PFSK-1 (cell line): Measurements from ENCODE around the gene DIS3. TPM values are rescaled to one million over a fixed set of nuclear protein-coding genes. Genes with fewer than 3 reads are reported as not detected.

ENCODE experiments used
- FOXP2 ChIP-seq: optimal IDR thresholded peaks from 2 replicates; pipeline ENCODE3; 2011; ENCODE audit warnings: borderline replicate concordance, control low read depth, inconsistent platforms; ENCODE audit not compliant: insufficient read depth; ENCODE audit errors: extremely low read length, extremely low read depth
- POLR2AphosphoS5 ChIP-seq: IDR thresholded peaks from 2 replicates; pipeline ENCODE4 v1.6.1; 2012; ENCODE audit warnings: low read depth, mild to moderate bottlenecking, control low read depth, low read length, moderate library complexity
- SIN3A ChIP-seq: IDR thresholded peaks from 2 replicates; pipeline ENCODE4 v1.6.1; 2012; ENCODE audit warnings: mild to moderate bottlenecking, low read length, moderate library complexity, borderline replicate concordance; ENCODE audit not compliant: insufficient read depth
- TAF1 ChIP-seq: IDR thresholded peaks from 2 replicates; pipeline ENCODE4 v1.6.1; 2012; ENCODE audit warnings: low read length, control low read depth, borderline replicate concordance; ENCODE audit not compliant: insufficient read depth
- polyA plus RNA-seq: library from polyadenylated mRNA; unstranded; fragments of >200 nt; gene quantifications from one replicate; pipeline ENCODE4 v1.2.1, GENCODE V29; 2012; ENCODE audit warnings: low read depth, missing spikeins; ENCODE audit not compliant: insufficient read length
- TF ChIP-seq, protein P1 (sequence below), 2 experiments: IDR thresholded peaks; 2 replicates each; pipeline versions ENCODE4 v1.6.1 to v1.8.0; 2011 to 2012; ENCODE audit warnings: low read depth in 2 of 2, low read length in 2 of 2, control low read depth in 1 of 2, inconsistent platforms in 1 of 2, mild to moderate bottlenecking in 1 of 2, moderate library complexity in 1 of 2; ENCODE audit not compliant: insufficient read depth in 1 of 2

DIS3 gene, protein sequence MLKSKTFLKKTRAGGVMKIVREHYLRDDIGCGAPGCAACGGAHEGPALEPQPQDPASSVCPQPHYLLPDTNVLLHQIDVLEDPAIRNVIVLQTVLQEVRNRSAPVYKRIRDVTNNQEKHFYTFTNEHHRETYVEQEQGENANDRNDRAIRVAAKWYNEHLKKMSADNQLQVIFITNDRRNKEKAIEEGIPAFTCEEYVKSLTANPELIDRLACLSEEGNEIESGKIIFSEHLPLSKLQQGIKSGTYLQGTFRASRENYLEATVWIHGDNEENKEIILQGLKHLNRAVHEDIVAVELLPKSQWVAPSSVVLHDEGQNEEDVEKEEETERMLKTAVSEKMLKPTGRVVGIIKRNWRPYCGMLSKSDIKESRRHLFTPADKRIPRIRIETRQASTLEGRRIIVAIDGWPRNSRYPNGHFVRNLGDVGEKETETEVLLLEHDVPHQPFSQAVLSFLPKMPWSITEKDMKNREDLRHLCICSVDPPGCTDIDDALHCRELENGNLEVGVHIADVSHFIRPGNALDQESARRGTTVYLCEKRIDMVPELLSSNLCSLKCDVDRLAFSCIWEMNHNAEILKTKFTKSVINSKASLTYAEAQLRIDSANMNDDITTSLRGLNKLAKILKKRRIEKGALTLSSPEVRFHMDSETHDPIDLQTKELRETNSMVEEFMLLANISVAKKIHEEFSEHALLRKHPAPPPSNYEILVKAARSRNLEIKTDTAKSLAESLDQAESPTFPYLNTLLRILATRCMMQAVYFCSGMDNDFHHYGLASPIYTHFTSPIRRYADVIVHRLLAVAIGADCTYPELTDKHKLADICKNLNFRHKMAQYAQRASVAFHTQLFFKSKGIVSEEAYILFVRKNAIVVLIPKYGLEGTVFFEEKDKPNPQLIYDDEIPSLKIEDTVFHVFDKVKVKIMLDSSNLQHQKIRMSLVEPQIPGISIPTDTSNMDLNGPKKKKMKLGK
- polyA plus RNA-seq: 20.2 TPM

DNA sequence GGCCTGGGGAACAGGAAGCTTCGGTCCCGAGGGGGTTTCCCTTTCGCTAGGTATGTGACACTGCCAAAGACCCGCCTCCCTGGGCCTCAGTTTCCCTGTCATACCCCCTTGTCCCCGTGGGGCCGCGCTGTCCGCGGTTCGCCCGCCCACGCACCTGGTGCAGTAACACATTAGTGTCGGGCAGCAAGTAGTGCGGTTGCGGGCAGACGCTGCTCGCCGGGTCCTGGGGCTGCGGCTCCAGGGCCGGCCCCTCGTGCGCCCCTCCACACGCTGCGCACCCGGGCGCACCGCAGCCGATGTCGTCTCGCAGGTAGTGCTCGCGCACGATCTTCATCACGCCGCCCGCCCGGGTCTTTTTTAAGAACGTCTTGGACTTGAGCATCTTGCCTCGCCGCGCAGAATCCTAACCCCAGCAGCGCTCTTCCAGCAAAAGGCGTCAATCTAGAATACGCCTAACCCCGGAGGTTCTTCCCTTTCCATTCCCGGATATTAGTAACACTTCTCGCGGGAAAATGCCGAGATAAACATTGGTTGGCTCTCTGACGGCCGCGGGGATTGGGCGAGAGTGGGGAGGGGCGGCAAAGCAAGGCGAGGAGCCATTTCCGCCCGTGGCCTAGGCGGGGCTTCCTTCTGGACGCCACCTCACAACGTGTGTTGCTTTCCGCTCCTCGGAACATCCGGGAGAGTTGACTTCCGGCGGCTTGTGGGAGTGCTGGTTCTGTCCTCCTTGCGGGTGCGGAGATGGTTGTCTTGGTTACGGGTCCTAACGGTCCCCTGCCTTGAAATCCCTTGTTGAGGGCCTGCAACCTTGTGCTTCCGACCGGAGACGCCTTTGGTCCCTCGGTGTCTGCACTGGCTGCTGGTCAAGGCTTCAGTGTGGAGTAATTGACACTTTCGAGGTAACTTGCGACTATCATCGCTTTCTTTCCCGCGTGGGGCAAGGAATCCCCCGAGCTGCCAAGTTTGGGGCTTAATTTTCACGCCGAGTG lies at the start of gene DIS3, which contains the start of gene PIBF1:
Gene DIS3 (minus strand): TSS at position 450 of the 989 bp plus-strand sequence. CDS start 68 bp downstream, at position 382.
Gene PIBF1 (plus strand): TSS at position 683 of the 989 bp plus-strand sequence. CDS start 1,337 bp downstream, outside the sequence.
- TF ChIP-seq SIN3A (no peak; the same call in 1 of the 2 replicates), TAF1 (0 out of 2 replicates have a peak, but pooled peaks have one; percentile 66), FOXP2 (peak; percentile 94), POLR2AphosphoS5 (peak; percentile 72; the same call in 1 of the 2 replicates)
- TF ChIP-seq, protein P1, sequence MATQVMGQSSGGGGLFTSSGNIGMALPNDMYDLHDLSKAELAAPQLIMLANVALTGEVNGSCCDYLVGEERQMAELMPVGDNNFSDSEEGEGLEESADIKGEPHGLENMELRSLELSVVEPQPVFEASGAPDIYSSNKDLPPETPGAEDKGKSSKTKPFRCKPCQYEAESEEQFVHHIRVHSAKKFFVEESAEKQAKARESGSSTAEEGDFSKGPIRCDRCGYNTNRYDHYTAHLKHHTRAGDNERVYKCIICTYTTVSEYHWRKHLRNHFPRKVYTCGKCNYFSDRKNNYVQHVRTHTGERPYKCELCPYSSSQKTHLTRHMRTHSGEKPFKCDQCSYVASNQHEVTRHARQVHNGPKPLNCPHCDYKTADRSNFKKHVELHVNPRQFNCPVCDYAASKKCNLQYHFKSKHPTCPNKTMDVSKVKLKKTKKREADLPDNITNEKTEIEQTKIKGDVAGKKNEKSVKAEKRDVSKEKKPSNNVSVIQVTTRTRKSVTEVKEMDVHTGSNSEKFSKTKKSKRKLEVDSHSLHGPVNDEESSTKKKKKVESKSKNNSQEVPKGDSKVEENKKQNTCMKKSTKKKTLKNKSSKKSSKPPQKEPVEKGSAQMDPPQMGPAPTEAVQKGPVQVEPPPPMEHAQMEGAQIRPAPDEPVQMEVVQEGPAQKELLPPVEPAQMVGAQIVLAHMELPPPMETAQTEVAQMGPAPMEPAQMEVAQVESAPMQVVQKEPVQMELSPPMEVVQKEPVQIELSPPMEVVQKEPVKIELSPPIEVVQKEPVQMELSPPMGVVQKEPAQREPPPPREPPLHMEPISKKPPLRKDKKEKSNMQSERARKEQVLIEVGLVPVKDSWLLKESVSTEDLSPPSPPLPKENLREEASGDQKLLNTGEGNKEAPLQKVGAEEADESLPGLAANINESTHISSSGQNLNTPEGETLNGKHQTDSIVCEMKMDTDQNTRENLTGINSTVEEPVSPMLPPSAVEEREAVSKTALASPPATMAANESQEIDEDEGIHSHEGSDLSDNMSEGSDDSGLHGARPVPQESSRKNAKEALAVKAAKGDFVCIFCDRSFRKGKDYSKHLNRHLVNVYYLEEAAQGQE (IDR thresholded peaks at IDR 0.05; ENCODE audit: insufficient read depth in 1 of 2, low read depth in 2 of 2, low read length in 2 of 2): no peak

DNA sequence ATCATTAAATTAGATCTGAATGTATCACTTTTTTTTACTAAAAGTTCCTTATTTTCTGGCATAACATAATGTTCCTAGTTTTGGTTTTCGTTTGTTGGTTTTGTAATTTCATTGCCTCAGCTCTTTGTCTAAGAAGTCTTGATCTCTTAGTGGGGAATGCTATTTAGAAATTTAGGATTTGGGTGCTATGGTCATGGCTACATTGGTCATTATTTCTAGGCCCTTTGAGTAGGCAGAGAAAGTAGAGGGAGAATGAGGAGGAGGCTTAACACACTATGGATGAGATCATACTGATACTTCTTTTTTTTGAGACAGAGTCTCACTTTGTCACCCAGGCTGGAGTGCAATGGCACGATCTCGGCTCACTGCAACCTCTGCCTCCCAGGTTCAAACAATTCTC lies 42.0 kb upstream of the DIS3 start:
- TF ChIP-seq SIN3A (no peak), FOXP2 (no peak)
- TF ChIP-seq, protein P1 (IDR thresholded peaks at IDR 0.05; ENCODE audit: insufficient read depth in 1 of 2, low read depth in 2 of 2, low read length in 2 of 2): no peak

DNA sequence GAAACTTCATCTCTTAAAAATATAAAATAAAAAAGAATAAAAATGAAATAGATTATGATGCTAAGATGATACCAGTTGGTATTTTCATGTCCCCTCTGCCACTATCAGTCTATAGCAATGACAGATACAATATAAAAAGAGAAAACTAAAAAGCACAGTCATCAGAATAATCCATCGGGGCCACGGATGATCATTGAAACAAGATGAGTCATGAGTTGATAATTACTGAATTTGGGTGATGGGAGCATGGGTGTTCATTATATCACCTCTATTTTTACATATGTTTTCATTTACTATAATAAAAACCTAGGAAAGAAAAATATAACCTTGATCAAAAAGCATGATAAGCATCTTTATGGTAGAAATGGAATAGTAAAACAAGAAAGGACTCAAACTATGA lies 41.4 kb upstream of the DIS3 start:
- TF ChIP-seq FOXP2 (no peak), POLR2AphosphoS5 (no peak), SIN3A (no peak), TAF1 (no peak)
- TF ChIP-seq, protein P1 (IDR thresholded peaks at IDR 0.05; ENCODE audit: insufficient read depth in 1 of 2, low read depth in 2 of 2, low read length in 2 of 2): no peak

DNA sequence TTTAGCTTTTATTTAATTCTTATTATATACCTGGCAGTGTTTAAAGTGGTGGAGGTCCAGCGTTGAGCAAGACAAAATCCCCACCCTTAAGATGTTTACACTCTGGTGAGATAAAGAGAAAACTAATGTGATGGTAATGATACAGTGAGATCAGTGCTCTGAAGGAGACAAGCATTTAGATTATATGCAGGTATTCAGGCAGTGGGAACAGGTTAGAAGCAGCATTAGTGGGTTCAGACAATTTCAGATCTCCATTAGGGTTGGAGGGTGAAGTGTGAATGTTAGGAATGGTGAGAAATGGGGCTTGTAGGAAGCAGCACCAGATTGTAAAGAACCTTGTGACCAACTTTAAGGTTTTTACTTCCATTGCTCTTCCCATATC lies 39.2 kb upstream of the DIS3 start:
- TF ChIP-seq, protein P1 (IDR thresholded peaks at IDR 0.05; ENCODE audit: insufficient read depth in 1 of 2, low read depth in 2 of 2, low read length in 2 of 2): no peak
- no peak for TF ChIP-seq FOXP2
- TF ChIP-seq POLR2AphosphoS5: no peak
- TF ChIP-seq SIN3A: no peak
- no peak for TF ChIP-seq TAF1
